Testis (tissue), 3 donors: ENCODE data around the gene STYXL2. TPM values are rescaled to one million over a fixed set of nuclear protein-coding genes. Genes with fewer than 3 reads are reported as not detected.

Source experiments
- DNase-seq: peaks from one replicate; pipeline ENCODE4 v3.0.0-alpha.2; 2019
- H3K27ac ChIP-seq, 2 donors: fragments of 200-600 bp; sonication (generic); one replicate each; pipeline ENCODE4 v1.5.1; 2019
- H3K27me3 ChIP-seq: fragments of 200-600 bp; sonication (generic); one replicate; pipeline ENCODE4 v1.5.1; 2019
- H3K36me3 ChIP-seq: fragments of 200-600 bp; sonication (generic); one replicate; pipeline ENCODE4 v1.5.1; 2017; ENCODE audit warnings: low read depth; ENCODE audit errors: missing control alignments
- H3K4me1 ChIP-seq: fragments of 200-600 bp; sonication (generic); one replicate; pipeline ENCODE4 v1.5.1; 2019
- H3K4me3 ChIP-seq, 2 donors: fragments of 200-600 bp; sonication (generic); one replicate each; pipeline ENCODE4 v1.5.1; 2017 to 2019
- H3K9me3 ChIP-seq: fragments of 200-600 bp; sonication (generic); one replicate; pipeline ENCODE4 v1.5.1; 2017
- POLR2A ChIP-seq: fragments of 450-650 bp; IDR thresholded peaks from one replicate; pipeline ENCODE4 v1.6.1; 2017; ENCODE audit warnings: antibody characterized with exemption, mild to moderate bottlenecking, moderate library complexity
- WGBS, 2 donors: methylation state at CpG; one replicate each; pipeline ENCODE4 v1.1.5; 2018; 5-methylcytosine and 5-hydroxymethylcytosine counted together
- intact Hi-C: fragments of 100-400 bp; cut with DNase I; formaldehyde crosslinking; loops from one replicate; pipeline ENCODE4 v1.15.1; 2023; ENCODE audit warnings: low total_unique reads
- polyA plus RNA-seq: library from polyadenylated mRNA; stranded (reverse); fragments of 350-450 nt; fragmentation: Illumina TruSeq; extraction: RNeasy Lipid Tissue Mini Kit (QIAGEN cat#74804); gene quantifications from one replicate; pipeline ENCODE4 v1.2.3, GENCODE V29; 2014; ENCODE audit warnings: low read depth, low replicate concordance; ENCODE audit not compliant: insufficient read depth
- total RNA-seq, 2 donors: library from RNA; depleted of rRNA; stranded (reverse); fragments of >200 nt; gene quantifications; one replicate each; pipeline ENCODE4 v1.2.3, GENCODE V29; 2016
- TF ChIP-seq, protein P1 (sequence below), 3 experiments: fragments of 450-650 bp in 2 of 3; fragments of 200-600 bp in 1 of 3; sonication (generic) in 1 of 3; IDR thresholded peaks; one replicate each; pipeline ENCODE4 v1.5.1; 2016 to 2019; ENCODE audit warnings: antibody characterized with exemption in 3 of 3, mild to moderate bottlenecking in 2 of 3, moderate library complexity in 1 of 3

STYXL2 gene
- total and polyA plus RNA-seq, 3 donors from 2014 or later: 0.19 to 1.0 (median 0.99) TPM

- 75 to 78% methylated on average over 11 of the region's 11 CpGs for WGBS, 2 donors
- DNase-seq: no peak
- Histone ChIP-seq H3K36me3 (no peaks in the 10 kb centered on the region), H3K4me3 (no peak overlapping the region), H3K27ac (no peak overlapping the region), H3K27me3 (no peaks in the 10 kb centered on the region), H3K4me1 (no peaks in the 10 kb centered on the region), H3K9me3 (no peaks in the 10 kb centered on the region)
- intact Hi-C loops: no loop called here
- TF ChIP-seq POLR2A: no peak
- TF ChIP-seq, protein P1, sequence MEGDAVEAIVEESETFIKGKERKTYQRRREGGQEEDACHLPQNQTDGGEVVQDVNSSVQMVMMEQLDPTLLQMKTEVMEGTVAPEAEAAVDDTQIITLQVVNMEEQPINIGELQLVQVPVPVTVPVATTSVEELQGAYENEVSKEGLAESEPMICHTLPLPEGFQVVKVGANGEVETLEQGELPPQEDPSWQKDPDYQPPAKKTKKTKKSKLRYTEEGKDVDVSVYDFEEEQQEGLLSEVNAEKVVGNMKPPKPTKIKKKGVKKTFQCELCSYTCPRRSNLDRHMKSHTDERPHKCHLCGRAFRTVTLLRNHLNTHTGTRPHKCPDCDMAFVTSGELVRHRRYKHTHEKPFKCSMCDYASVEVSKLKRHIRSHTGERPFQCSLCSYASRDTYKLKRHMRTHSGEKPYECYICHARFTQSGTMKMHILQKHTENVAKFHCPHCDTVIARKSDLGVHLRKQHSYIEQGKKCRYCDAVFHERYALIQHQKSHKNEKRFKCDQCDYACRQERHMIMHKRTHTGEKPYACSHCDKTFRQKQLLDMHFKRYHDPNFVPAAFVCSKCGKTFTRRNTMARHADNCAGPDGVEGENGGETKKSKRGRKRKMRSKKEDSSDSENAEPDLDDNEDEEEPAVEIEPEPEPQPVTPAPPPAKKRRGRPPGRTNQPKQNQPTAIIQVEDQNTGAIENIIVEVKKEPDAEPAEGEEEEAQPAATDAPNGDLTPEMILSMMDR (IDR thresholded peaks at IDR 0.05): no peak
These were observed 11.3 kb upstream of the STYXL2 start for GRCh38 chr1:167082511-167083027.

GRCh38 chr1:167083066-167083665 lies 10.7 kb upstream of the STYXL2 start:
- TF ChIP-seq, protein P1 (IDR thresholded peaks at IDR 0.05): no peak
- no peak for TF ChIP-seq POLR2A
- DNase-seq: no peak
- Histone ChIP-seq H3K9me3 (no peaks in the 10 kb centered on the region), H3K4me3 (no peak overlapping the region), H3K4me1 (no peaks in the 10 kb centered on the region), H3K27ac (no peak overlapping the region), H3K27me3 (no peaks in the 10 kb centered on the region), H3K36me3 (no peaks in the 10 kb centered on the region)
- WGBS, 2 donors: 52 to 81% methylated on average over 6 of the region's 6 CpGs
- intact Hi-C loops: no loop called here

DNA sequence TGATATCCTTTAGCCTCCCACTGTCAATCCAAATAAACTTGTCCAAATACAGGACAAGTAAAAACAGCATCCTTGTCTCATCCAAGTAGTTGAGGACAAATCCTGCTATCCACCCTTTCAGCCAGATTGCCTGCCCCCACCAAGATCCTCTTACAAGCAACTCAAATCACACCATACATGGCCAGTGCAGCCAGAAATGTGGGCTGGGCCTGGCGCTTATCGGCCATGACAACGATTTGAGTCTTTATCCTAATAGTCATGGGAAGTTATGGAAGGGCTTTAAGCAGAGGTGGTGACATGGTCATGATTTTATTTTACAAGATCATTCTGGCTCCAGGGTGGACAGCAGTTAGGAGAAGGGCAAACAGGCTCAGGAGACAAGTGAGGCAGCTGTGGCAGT lies 10.0 kb upstream of the STYXL2 start:
- WGBS, 2 donors: 84 to 97% methylated on average over 3 of the region's 3 CpGs

GRCh38 chr1:167084757-167085156 lies 9.1 kb upstream of the STYXL2 start:
- H3K4me1 ChIP-seq: no peaks in the 10 kb centered on the region
- intact Hi-C loops: no loop called here
- H3K27ac ChIP-seq: no peak overlapping the region
- no peaks in the 10 kb centered on the region for H3K27me3 ChIP-seq
- no peak for DNase-seq
- no peaks in the 10 kb centered on the region for H3K36me3 ChIP-seq
- H3K4me3 ChIP-seq: no peak overlapping the region
- no peaks in the 10 kb centered on the region for H3K9me3 ChIP-seq
- TF ChIP-seq, protein P1 (IDR thresholded peaks at IDR 0.05): no peak
- no peak for TF ChIP-seq POLR2A

More for the DNA sequence above, 10.0 kb upstream of the STYXL2 start:
- DNase-seq: no peak
- intact Hi-C loops: no loop called here
- H3K27me3 ChIP-seq: no peaks in the 10 kb centered on the region
- no peaks in the 10 kb centered on the region for H3K36me3 ChIP-seq
- no peak overlapping the region for H3K4me3 ChIP-seq
- no peak for TF ChIP-seq POLR2A
- TF ChIP-seq, protein P1 (IDR thresholded peaks at IDR 0.05): no peak
- no peak overlapping the region for H3K27ac ChIP-seq
- H3K4me1 ChIP-seq: no peaks in the 10 kb centered on the region
- H3K9me3 ChIP-seq: no peaks in the 10 kb centered on the region

- no peaks in the 10 kb centered on the region for H3K9me3 ChIP-seq
- no peaks in the 10 kb centered on the region for H3K27me3 ChIP-seq
- no peaks in the 10 kb centered on the region for H3K4me1 ChIP-seq
- no peak overlapping the region for H3K4me3 ChIP-seq
- TF ChIP-seq, protein P1 (IDR thresholded peaks at IDR 0.05): no peak
- TF ChIP-seq POLR2A: no peak
- WGBS, 2 donors: 90 to 97% methylated on average over 7 of the region's 7 CpGs
- intact Hi-C loops: no loop called here
- H3K36me3 ChIP-seq: no peaks in the 10 kb centered on the region
- no peak for DNase-seq
- H3K27ac ChIP-seq: no peak overlapping the region
These were observed 7.8 kb upstream of the STYXL2 start for GRCh38 chr1:167086033-167086432.
